KBM-7 (cell line): ENCODE measurements around the gene NQO1.

Experiments used
- DNase-seq: peaks from one replicate; pipeline ENCODE4 v3.0.0-alpha.2; 2015
- in situ Hi-C: fragments of 300-500 bp; cut with MboI; formaldehyde crosslinking; loops from 2 replicates; pipeline ENCODE4 v1.14.3; 2020; ENCODE audit warnings: low sequenced_read_pairs, low pct_unique_long_range_greater_than_20kb, mixed read lengths

The NQO1 gene

DNA sequence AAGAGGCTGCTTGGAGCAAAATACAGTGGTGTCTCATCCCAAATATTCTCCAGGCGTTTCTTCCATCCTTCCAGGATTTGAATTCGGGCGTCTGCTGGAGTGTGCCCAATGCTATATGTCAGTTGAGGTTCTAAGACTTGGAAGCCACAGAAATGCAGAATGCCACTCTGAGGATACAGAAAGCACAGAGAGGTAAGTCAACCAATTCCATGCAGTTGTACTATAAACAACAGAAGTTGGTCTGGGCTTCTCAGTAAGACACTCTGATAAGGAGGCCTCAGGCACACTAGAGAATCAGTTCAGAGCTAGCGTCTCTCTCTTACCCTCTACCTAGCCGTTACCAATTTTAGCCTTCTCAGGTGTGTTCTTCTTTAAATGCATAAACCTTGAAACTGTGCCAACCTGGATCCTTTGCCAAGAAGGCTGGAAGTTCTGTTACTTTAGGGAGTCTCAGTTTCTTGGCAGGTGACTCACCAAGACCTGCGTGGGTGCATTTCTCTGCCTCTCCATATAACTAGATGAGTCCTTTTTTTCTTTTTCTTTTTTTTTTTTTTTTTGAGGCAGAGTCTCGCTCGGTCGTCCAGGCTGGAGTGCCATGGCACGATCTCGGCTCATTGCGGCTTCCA, 15.1 kb downstream of the NQO1 start:
- DNase-seq: no peak
- in situ Hi-C loops: no loop called here

DNA sequence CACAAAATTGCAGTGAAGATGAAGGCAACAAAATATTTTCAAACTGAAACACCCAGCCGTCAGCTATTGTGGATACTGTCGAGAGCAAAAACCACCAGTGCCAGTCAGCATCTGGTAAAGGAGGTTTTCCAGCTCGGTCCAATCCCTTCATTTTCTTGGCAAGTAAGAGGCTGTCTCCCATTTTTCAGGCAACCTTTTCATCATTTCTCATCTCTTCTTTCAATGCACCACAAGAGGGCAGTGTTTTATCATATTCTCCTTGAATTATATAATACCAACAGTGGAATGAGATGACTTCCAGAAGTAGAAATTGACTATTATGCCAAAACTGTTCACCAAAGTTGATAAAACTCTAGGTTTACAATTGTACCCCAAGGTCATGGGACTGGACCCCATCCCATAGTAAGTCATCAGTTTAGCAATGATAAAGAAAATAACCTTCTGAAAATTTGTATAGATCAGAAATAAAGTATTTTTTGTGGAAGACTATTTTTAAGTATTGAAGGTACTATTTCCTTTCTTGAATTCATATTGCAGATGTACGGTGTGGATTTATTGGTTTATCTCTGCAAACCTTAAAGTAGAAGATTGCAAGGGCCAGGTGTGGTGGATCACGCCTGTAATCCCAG, 16.8 kb downstream of the NQO1 start:
- in situ Hi-C loops: no loop called here
- DNase-seq: peak; percentile 79

DNA sequence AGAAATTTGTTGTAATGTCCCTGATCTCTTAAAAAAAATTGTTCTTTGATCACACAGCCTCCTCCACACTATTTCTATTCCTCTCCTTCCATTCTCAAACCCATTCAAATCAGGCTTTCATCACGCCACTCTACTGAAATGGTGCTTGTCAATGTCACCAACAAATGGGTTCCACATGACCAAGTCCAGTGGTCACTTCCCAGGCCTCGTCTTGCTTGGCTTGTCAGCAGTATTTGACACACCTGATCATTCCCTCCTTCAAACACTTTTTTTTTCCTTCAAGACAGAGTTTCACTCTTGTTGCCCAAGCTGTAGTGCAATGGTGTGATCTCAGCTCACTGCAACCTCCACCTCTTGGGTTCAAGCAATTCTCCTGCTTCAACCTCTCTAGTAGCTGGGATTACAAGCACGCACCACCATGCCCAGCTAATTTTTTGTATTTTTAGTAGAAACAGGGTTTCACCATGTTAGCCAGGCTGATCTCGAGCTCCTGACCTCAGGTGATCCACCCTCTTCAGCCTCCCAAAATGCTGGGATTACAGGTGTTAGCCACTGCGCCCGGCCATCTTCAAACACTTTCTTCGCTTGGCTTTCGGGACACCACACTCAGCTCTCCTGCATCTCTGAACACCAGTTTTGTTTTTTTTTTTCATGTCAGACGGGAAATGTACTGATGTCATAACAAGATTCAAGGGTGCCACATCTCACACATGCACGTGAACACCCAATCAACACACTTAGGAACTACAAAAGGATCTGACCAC, 18.3 kb downstream of the NQO1 start:
- DNase-seq: no peak
- in situ Hi-C loops: no loop called here

DNA sequence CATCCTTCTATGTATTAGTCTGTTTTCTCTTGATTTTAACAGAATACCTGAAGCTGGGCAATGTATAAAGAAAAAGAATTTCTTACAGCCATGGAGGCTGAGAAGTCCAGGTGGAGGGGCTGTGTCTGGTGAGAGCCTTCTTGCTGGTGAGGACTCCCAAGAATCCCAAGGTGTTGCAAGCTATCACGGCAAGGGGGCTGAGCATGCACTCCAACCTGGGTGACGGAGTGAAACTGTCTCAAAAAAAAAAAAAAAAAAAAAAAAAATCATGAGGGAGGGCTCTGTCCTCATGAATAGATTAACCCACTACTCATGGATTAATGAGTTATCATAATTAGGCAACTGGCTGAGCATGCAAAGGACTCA, 19.4 kb downstream of the NQO1 start:
- DNase-seq: no peak
- in situ Hi-C loops: no loop called here

DNA sequence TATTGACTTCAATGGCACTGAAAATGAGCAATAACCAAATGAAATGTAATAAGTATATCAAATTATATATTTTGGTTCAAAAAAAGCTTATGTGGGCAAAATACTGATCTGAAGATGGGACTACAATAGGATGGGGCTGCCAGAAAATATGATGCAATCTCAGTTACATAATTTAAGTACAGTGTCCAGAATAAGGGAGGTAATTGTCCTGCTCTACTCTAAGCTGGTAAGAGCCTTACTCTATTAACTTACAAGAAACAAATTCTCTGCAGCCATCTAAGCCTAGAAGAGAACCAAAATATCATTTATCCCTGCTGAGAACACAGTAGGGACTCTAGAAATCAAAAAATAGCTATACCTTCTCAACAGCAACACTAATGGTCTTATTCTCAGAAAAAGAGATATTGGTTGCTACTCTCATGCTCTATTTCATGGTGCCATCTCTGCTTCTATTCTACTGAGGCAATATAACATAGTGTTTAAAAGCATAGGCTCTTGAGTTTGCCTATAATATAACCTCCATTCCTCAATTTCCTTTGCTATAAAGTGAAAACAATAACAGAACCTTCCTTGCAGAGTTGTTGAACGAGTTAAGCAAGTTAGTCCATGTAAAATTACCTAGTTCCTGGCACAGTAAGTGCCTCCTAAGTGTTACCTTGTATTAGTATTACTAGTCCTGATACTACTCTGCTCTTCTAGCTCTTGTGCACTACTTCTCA, 19.9 kb downstream of the NQO1 start:
- in situ Hi-C loops: no loop called here
- DNase-seq: no peak

DNA sequence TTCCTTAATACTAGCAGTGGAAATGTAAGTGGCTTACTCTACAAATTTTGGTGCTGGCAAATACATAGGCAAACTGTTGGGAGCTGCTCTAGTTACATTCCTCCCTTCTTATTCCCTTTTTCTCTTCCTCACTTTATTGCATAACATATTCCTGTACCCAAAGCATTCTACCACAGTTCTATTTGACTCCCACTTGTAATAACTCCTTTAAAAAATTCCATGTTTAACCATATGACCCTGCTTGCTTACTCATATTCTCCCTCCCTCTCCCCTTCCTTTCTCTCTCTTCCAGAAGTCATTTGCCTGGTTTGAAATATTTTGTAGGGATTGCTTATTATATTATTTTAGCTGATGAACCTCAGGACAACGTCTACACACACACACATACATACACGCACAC, 22.7 kb downstream of the NQO1 start:
- in situ Hi-C loops: no loop called here
- no peak for DNase-seq

DNA sequence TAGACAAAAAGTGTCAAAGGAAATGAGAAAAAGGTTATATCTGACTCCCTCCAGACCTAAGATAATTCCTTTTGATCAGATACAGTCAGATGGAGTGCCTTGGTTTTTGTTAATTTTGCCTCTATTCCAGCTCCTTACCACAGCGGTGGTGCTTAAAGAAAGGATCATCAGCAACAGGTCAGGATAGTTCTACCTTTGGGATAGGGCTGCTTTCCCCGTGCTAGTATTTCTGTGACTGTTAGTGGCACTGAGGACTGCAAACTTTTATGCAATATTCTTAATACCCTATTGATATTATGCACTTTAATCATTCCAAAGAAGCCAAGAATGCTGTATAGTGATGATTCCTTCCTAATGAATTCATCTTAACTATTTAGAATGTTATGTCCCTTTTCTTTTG, 24.5 kb downstream of the NQO1 start:
- no peak for DNase-seq
- in situ Hi-C loops: no loop called here

DNA sequence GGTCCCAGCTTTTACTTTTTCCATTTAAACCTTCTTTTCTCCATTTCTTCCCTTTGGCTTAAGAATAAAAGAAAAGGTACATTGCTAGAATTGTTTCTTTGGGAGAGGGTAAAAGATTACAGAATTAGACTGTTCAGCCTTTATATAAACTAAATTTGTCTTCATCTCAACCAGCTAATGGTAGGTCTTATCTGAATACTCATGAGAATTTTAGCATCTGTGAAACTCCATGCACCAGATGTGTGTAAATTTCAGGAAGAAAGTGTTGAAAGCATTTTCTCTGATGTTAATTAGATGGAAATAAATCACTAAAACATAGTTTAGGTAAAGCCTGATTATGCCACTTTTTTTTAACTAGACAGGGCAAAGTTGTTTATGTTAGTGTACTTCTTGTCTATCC, 24.9 kb downstream of the NQO1 start:
- in situ Hi-C loops: no loop called here
- no peak for DNase-seq

DNA sequence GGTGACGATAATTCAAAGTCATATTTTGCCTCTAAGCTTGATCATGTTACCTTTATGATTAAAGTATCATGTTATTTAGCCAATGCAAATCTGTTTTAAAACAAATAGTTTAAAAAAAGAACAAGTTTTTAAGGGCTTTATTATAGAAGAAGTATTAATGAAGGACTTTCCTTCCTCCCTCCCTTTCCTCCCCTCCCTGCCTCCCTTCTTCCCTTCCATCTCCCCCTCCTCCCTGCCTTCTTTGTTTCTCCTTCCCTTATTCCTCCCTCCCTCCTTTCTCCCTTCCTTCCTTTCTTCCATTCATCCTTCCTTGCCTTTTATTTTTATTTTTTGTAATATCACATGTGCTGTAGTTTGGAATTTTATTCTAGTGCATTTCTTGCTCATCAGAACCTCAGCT, 26.4 kb downstream of the NQO1 start:
- in situ Hi-C loops: no loop called here

DNA sequence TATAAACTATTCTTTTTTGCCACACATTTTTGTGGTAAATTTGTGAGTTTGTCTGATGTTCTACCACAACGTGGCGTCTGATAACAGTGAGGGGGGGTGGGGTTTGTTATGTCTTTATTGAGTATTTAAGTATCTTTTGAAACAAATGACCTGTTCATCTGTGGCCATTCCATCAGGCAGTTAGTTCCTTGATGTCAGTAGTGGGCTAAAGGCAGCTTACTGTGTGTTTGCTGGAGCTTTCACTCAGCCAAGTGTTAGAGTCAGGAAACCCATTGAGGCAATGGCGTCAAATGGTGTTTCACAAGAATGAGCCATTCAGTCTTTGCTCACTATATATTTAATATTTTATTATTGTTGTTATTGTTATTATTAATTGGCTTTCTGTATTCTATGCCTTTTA, 28.0 kb downstream of the NQO1 start:
- in situ Hi-C loops: no loop called here
- DNase-seq: no peak

More for the DNA sequence above, 26.4 kb downstream of the NQO1 start:
- DNase-seq: no peak

DNA sequence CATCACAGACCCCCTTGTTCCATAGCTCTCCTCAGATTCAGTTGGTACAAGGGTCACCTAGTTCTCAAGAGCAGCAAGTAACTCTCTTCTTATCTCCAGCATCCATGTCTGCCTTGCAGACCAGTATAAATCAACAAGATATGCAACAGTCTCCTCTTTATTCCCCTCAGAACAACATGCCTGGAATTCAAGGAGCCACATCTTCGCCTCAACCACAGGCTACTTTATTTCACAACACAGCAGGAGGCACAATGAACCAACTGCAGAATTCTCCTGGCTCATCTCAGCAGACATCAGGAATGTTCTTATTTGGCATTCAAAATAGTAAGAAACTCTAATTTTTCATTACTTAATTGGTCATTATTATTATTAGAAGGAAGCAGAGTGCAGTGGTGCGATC, 32.4 kb downstream of the NQO1 start:
- in situ Hi-C loops: no loop called here
- no peak for DNase-seq

DNA sequence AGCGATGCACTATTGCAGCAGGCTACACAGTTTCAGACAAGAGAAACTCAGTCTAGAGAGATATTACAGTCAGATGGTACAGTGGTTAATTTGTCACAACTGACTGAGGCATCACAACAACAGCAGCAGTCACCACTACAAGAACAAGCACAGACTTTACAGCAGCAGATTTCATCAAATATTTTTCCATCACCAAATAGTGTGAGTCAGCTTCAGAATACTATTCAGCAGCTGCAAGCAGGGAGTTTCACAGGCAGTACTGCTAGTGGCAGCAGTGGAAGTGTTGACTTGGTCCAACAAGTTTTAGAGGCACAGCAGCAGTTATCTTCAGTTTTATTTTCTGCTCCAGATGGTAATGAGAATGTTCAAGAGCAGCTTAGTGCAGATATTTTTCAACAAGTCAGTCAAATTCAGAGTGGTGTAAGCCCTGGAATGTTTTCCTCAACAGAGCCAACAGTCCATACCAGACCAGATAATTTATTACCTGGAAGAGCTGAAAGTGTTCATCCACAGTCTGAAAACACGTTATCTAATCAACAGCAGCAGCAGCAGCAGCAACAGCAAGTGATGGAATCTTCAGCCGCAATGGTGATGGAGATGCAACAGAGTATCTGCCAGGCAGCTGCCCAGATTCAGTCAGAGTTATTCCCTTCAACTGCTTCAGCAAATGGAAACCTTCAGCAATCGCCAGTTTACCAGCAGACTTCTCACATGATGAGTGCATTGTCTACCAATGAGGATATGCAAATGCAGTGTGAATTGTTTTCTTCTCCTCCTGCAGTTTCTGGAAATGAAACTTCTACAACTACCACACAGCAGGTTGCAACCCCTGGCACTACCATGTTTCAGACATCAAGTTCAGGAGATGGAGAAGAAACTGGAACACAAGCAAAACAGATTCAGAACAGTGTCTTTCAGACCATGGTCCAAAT, 34.1 kb downstream of the NQO1 start:
- in situ Hi-C loops: no loop called here
- no peak for DNase-seq

DNA sequence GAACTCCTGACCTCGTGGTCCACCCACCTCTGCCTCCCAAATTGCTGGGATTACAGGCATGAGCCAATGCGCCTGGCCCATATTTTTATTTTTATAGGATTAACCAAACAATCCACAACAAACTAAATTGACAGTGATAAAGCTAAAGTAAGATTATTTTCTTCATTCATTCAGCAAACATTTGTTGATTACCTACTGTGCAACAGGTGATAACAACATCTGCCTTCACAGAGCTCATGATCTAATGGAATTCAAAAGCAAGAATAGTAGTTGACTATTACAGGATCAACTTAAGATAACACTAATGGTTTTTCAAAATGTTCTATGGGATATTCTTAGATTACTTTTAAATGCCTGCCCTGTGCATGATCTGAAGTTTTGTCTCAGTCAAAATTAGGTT, 37.8 kb downstream of the NQO1 start:
- DNase-seq: no peak
- in situ Hi-C loops: no loop called here

DNA sequence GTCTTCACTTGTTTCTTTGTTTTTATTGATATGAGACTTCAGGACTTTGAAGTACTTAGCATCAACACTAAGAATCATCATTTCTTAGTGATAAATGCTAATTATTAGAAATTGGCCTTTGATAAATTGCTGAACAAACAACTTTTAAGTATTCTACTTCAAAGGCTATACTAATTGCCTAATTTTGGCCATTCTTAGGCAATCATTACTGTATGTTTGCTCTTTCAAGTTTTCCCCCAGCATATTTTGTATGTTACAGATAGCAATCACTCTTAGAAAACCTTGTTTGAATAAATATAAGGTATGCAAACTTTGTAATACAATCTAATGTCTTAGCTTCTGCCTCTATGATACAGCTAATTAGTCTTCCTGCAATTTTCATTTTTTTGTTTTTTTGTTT, 46.0 kb downstream of the NQO1 start:
- in situ Hi-C loops: no loop called here
- no peak for DNase-seq

DNA sequence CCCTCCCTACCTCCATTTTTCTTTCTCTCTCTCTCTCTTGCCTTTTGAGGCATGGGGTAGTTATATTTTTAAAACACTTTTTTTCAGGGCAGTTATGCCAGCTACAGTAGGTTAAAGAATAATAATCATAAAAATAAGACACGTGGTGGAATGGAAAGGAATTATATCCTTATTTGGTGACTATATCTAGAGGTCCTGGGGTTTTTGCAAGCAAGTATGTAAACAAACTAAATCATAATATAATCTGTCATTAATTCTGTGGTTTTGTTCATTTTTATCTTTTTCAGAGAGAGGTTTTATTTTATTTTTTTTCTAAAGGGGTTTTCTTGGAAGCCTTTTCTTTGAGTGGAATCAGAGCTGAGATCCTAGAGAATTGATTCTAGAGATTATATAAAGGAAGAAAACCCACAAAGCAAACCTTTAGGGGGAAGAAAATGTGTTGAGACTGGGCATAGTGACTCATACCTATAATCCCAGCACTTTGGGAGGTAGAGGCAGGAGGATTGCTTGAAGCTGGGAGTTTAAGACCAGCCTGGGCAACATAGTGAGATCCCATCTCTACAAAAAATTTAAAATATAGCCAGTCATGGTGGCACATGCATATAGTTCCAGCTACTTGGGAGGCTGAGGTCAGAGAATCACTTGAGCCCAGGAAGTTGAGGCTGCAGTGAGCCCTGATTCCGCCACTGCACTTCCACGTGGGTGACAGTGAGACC, 53.2 kb downstream of the NQO1 start:
- in situ Hi-C loops: no loop called here
- no peak for DNase-seq

DNA sequence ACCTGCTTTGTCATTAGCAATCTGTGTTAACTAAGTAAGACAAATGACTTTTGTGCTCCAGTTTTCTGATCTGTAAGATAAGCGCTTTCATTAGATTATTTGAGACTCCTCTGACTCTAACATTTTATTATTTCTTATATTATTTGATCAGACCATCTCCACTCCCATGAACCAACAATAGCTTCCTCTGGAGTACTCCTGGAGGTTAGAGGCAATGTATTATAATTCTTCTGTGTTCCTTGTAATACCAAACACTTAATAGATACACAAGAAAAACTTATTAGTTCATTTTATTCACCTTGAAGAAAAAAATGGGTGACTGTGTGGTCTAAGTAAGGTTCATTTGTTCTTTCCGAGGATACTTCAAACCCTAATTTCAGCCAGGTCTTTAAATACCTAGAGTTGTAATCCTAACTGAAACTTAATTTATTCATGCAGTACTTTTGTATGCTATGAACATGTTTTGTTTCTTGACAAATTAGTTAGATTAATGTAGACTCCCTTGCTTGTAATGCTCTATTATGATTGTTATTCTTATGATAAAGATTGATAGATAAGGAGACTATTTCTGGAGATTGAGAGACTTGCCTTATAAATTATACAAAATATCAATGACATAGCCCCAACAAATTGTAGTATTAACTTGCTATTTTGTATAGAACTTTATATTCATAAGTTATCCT, 53.9 kb downstream of the NQO1 start:
- in situ Hi-C loops: no loop called here

DNA sequence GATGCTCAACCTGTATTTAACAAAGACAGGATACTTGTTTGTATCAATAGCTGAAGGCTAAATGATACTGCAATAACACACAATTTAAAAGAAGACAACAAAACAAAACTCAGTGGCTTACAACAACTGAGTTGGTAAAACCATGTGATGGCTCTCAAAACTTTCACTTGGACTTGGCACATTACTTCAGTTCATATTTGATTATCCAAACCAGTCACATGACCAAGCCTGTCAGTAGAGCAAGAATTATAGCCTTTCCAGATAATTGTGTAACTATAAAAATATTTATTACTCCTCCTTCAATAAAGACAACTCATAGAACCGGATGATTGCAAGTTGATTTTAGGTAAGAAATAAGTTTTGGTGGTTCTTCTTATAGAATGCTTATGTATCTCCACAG, 56.8 kb downstream of the NQO1 start:
- in situ Hi-C loops: no loop called here
- DNase-seq: no peak

More for the DNA sequence above, 53.9 kb downstream of the NQO1 start:
- DNase-seq: no peak

DNA sequence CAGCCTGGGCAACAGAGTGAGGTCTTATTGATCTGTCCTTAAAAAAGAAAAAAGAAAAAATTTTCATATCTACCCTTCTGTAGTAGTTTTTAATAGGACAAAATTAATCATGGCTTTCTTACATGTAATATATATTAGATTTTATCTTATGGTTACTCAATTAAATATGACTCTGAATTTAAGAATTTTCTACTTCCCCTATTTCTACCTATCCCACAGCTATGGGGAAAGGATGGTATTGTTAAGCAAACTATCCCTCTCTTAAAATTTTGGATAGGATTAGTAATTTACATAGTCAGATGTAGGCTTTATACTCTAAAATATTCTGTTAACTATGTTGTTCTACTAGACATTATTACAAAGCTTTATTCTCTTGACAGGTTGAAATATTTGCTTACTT, 62.5 kb downstream of the NQO1 start:
- in situ Hi-C loops: no loop called here
- DNase-seq: no peak
